Stimulated activated CD4-positive, alpha-beta T cell treated with anti-CD3 and anti-CD28 coated beads, Interleukin-12 subunit alpha, Interleukin-12 subunit beta, amount 100 ng/mL, for 24 hours (primary cell): Measurements from ENCODE around the gene GADD45GIP1.
"Not testable (repeated sequence)": the region's sequence is repeated elsewhere in the genome, so short reads cannot be mapped to it uniquely, and the experiment has no call there.

ENCODE experiments used
- DNase-seq, 2 experiments: peaks; one replicate each; pipeline ENCODE4 v3.0.0-alpha.2; 2020; ENCODE audit warnings: low read depth in 2 of 2

GADD45GIP1 gene

DNA sequence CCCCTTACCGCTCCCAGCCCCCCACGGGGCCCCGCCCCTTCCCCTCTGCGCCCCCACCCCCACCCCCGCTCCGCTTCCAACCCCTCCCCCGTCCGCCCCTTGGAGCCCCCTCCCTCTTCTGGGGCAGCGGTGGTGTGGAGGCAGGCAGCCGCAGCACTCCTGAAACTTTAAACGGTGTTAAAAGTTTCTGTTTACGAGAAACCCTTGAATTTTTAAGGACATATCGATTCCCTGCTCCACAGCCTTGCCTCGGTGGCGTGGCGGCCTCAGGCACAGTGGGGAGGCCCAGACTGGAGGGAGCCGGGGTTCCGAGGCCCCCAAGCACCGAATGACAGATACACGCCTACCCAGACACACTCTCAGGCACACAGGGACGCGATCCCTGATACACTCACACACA is 33.4 kb upstream of the GADD45GIP1 start:
- DNase-seq, result no peak

DNA sequence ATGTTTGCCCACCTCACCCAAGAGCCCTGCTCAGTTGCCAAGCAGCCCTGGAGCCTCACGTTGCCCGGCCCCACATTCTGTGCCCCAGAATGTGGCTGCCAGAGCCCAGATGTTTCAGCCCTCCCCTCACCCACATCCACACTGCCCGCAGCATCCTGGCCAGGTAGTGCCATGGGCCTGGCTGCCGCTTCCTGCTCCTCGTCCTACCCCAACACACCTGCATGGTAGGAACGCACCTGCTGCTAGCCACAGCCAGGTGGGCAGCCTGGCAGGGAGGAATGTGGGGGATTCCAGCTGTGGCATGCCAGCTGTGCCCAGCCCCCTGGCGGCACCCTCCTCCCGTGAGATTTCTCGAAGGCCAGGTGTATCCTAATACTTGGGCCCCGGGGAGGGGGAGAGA is 30.8 kb upstream of the GADD45GIP1 start:
- no peak for DNase-seq

DNA sequence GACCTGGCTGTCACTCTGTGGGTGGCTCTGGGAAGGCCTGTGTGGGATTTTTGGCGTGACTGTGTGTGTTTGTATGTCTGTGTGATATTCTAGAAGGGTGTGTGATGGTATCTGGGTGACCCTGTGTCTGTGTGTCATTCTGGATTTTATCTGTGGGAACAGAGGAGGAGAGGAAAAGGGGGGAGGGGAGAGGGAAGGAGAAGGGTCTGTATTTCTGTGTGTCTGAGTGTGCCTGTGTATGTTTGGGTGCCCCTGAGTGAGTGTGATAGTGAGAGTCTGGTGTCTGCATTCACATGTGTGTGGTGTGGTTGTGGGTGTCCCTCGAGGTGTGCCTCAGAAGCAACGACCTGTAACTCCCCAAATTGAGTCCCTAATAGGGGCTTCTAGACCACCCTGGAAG is 30.2 kb upstream of the GADD45GIP1 start:
- no peak for DNase-seq

DNA sequence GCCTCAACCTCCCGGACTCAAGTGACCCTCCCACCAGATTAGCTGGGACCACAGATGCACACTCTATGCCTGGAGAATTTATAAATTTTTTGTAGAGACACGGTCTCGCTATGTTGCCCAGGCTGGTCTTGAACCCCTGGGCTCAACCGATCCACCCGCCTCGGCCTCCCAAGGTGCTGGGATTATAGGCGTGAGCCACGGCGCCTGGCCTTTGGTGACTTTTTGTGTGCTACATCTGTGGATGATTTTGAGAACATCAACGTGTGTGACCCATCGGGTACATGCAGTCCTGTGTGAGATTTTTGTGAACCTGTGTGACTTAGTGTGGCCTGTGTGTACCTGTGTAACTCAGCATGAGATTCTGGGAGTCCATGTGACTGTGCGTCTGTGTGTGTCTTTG is 29.7 kb upstream of the GADD45GIP1 start:
- DNase-seq, result no peak

DNA sequence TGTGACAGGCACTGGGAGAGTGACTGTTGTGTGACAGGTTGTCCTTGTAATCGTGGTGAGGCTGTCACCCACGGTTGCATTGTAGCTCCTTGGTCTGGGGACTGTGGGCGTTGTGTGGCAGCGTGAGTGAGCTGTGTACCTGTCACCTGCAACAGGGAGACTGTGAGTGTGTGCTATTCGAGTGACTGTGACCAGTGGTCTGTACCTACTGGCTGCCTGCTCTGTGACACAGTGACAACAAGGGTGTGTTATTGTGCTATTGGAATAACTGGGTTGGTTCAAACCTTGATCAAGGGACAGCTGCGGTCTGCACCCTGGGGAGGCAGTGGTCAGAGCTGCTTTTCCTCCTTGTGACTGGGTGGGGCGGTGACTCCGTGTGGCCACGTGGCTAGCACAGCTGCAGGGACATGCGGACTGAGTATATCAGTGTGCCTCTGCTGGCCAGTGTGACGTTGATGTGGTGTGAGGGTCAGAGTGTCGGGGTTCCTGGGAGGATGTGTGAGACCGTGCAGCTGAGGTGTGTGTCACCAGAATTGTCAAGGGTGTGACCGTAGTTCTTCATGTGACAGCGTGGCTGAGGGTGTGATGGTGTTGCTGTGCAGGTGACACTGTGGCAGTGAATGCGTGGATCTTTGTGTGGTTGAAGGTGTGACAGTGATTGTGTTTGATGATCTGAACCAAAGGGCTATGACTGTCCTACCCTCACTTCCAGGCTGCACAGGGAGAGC is 28.2 kb upstream of the GADD45GIP1 start:
- no peak for DNase-seq

DNA sequence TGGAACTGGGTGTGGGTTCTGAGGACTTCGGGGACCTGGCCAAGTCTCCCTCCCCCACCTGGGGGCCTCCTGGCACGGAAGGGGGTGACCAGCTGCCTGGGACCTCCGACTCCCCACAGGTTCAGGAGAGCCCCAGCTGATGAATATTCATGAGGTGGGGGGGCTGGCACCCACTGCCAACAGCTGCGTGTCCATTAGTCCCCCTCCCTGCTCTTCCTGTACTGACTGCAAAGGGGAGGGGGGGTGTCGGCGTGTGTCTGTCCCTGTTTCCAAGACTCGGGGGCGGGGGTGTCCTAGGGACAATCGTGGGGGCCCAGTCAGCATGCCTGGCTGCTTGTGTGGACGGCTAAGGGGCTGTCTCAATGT is 27.6 kb upstream of the GADD45GIP1 start:
- no peak for DNase-seq

DNA sequence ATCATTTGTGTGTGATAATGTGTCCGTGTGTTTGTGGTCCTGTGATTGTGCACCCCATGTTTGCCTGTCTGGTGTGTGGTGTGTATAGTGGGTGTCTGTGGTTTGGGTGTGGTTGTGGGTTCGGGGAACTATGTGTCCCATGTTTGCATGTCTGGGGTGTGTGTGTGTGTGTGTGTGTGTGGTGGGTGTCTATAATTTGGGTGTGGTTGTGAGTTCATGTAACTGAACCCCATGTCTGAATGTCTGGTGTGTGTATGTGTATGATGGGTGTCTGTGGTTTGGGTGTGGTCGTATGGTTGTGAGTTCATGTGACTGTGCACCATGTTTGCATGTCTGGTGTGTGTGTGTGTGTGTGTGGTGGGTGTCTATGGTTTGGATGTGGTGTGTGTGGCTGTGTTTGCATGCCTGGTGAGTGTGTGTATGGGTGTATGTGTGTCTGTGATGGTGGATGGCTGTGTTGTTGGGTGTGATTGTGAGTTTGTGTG is 27.2 kb upstream of the GADD45GIP1 start:
- DNase-seq, result no peak

DNA sequence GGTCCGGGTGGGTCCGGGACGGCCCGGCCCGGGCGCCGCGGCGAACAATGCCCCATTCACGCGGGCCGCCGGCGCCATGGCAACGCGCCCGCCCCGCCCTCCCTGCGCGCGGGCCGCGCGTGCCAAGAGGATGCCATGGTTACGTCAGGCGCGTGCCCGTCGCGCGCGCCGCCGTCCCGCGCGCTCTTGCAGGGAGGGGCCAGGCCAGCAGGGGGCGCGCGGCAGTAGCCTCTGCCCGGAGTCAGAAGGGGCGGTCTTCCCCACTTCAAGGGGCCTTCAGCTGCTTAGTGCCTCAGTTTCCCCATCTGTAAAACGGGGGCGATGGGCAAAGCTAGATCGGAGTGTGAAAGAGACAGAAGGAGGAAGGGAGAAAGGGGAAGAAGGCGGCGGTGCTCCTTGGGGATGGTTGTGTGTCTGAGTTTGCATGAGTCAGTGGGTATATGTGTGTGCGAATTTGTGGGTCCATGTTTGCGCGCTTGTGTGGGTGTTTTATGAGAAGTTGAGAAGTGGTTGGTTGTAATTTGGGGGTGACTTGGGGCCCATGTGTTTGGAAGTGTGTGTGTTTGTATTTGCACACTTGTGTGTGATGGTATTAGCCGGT is 26.6 kb upstream of the GADD45GIP1 start:
- peak; percentile 69 to 72 for DNase-seq

DNA sequence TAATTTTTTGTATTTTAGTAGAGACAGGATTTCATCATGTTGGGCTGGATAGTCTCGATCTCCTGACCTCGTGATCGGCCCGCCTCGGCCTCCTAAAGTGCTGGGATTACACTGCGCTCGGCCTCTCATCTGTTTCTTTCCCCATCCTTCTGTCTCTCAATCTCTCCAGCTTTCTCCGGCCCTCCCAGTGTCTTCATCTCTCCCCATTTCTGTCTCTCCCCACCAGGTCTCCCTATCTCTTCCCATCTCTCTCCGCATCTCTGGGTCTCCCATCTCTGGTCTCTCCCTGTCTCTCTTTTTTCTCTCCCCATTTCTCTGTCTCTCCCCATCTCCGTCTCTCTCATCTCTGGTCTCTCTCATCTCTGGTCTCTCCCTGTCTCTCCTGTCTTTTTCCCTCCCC is 26.1 kb upstream of the GADD45GIP1 start:
- DNase-seq, result no peak

DNA sequence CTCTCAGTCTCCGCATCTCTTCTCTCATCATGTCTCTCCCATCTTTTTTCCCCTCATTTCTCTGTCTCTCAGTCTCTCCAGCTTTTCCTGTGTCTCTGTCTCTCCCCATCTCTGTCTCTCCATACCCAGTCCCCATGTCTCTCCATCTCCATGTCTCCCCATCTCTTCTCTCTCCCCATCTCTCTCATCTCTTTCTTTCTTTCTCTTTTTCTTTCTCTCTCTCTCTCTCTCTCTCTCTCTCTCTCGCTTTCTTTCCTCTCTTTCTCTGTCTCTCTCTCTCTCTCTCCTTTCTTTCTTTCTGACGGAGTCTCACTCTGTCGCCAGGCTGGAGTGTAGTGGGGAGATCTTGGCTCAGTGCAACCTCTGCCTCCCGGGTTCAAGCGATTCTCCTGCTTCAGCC is 25.6 kb upstream of the GADD45GIP1 start:
- no peak for DNase-seq

DNA sequence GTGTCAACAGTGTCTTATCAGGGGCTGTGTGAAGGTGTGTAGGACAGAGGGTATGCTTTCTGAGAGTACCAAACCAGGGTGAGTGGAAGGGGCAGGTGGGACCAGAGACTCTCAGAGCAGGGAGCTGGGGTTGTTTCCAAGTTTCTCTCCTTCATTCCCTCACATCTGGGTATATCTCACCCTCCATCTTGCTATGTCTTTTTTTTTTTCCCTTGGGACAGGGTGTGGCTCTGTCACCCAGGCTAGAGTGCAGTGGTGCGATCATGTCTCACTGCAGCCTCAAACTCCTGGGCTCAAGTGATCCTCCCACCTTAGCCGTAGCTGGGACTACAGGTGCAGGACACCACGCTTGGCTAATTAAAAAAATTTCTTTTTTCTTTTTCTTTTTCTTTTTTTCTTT is 23.0 kb upstream of the GADD45GIP1 start:
- no peak for DNase-seq

DNA sequence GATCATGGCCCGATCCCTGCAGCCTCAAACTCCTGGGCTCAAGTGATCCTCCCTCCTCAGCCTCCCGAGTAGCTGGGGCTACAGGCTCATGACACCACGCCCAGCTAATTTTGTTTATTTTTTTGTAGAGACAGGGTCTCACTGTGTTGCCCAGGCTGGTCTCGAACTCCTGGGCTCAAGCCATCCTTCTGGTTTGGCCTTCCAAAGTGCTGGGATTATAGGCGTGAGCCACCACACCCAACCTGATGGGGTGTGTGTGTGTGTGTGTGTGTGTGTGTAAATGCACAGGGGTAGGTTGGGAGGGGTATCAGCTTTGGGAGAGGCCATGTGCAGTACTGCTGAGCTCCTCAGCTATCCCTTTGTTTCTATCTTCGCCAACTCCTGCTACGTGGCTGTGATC is 19.1 kb upstream of the GADD45GIP1 start:
- not testable (repeated sequence) for DNase-seq

DNA sequence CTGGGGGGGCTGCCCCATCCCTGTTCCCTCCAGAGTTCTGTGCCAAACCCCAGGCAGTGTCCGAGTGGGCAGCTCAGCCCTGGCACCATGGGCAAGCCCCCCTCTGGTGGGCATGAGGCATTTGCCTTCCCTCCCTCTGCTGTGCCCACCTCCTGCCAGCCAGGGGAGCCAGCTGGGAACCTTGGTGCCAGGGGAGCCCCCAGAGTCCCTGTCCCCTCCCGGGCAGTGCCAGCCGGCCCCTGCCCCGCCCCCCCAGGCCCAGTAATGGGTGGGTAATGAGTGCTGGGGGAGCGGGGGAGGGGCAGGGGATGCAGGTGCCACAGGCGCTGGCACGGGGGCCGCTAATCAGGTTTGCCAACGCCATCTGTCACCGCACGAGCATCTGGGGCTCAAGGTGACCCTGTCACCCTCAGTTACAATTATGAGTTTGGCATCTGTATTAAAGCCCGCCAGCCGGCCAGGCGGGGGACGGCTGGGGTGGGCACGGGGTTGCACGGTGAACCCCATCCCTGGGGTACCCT is 18.3 kb upstream of the GADD45GIP1 start:
- no peak for DNase-seq

DNA sequence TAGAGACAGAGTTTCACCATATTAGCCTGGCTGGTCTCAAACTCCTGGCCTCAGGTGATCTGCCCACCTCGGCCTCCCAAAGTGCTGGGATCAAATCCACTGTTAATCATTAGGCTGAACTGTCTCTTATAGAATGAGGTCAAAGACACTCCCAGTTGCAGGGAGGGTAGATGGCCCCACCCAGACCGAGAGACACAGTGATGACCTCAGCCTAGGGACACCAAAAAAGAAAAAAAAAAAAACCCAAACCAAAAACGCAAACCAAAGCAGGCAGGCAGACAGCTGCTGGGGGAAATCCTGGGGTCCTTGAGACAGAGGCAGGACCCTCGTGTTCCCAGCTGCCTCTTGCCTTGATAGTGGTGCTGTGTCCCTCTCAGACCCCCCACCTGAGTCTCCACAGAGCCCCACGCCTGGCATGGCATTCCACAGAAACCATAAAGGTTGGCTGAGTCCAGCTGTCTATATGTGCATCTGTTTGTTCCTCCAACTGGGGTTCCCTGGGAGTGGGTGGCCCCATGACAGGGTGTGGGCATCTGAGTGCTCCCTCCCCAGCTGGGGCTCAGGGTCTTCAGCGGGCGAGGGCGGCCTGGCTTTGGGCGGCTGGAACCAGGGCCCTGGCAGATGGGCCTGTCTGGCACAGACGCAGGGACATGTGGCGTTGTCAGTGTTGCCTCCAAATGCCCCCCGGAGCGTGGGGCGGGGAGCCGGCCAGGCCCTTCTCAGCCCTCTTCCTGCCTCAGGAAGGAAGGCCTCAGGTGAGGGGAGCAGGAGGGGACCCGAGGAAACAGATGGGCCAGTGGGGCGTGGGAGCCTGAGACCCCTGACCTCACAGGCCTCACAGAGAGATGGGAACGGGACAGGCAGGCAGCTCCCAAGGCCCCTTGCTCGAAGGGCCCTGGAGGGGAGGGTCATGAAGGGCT is 17.5 kb upstream of the GADD45GIP1 start:
- no peak for DNase-seq

DNA sequence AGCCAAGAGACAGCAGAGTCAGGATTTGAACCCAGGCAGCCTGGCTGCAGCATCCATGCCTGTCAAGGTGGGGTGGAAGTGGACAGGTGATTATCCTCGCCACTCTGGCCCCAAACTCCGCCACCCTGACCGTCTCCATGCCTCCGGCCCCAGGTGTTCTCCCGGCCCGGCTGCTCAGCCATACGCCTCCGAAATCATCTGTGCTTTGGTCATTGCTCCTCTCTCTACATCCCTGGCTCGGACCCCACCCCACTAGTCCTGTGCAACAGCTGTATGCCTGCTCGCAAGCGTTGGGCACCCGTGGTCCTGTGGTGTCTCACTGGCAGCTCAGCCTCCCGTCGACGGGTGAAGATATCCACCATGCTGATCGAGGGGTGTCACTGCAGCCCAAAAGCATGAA is 16.2 kb upstream of the GADD45GIP1 start:
- no peak for DNase-seq

DNA sequence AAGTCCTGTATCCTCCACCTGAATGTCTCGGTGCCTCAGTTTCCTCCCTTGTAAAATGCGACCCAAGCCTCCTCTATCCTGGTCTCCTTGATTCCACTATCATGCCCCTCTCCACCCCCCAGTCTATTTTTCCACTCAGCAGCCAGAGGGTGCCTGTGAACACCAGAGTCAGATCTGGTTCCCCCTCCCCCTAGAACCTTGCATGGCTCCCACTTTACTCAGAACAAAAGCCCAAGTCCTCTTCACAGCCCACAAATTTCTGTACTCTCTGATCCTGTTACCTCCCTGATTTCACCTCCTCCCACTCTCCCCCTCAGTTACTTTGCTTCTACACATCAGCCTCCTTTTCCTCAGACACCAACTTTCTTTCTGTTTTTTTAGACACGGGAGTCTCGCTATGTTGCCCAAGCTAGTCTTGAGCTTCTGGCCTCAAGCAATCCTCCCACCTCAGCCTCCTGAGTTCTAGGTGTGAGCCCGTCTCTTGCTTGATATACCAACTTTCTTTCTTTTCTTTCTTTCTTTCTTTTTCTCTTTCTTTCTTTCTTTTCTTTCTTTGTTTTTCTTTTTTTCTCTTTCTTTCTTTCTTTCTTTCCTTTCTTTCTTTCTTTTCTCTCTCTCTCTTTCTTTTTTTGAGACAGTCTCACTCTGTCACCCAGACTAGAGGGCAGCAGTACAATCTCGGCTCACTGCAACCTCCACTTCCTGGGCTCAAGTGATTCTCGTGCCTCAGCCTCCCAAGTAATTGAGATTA is 13.2 kb upstream of the GADD45GIP1 start:
- no peak for DNase-seq

DNA sequence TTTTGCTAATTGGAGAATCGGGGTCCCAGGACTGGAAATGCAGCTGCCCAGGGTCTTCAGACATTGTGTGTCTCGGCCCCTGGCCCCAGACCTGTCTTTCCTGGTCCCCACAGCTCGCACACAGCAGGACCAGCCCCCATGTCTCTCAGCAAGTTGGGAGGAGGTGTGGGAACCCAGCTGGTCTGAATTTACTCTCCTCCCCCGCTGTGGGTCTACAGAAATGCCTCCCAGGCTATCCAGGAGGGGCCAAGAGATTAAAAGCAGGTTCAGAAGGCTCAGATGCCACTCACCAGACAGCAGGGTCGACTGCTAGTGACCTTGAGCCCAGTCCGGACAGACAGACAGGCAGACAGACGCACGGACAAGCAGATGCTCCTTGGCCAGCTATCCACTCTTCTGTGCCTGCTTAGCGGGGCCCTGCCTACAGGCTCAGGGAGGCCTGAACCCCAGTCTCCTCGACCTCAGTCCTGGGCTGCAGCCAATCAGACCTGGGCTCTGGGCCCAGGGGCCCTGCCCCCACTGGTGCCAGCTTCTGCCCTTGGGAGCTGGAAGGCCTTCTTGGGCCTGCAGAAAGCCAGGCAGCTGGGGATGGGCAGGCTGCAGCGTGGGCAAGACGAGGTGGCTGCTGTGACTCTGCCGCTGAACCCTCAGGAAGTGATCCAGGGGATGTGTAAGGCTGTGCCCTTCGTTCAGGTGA is 12.4 kb upstream of the GADD45GIP1 start, which contains the start of gene DAND5:
Gene DAND5 (plus strand): TSS at position 285 of the 697 bp plus-strand sequence. CDS start 85 bp downstream, at position 370.
- no peak for DNase-seq

DNA sequence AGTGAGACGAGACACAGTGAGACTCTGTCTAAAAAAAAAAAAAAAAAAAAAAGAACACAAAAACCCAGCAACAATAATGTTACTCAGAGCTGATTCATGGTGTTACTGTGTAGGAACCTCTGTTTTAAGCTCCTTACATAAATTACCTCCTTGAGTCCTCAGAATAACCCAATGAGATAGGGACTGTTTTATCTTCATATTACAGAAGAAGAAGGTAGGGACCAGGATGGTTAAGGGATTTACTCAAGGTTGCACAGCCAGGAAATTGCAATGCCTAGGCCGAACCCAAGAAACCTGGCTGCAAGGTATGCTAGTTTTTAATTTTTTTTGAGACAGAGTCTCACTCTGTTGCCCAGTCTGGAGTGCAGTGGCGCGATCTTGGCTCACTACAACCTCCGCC is 10.9 kb upstream of the GADD45GIP1 start:
- no peak for DNase-seq

DNA sequence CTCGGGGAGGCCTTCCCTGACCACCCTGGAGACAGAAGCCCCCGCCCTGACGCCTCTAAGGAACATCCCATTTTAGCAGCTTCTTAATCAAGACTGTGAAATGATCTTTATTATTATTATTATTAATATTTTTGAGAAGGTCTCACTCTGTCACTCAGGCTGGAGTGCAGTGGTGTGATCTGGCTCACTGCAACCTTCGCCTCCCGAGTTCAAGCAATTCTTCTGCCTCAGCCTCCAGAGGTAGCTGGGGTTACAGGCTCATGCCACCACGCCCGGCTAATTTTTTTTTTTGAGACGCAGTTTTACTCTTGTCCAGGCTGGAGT is 8.8 kb upstream of the GADD45GIP1 start:
- no peak for DNase-seq

DNA sequence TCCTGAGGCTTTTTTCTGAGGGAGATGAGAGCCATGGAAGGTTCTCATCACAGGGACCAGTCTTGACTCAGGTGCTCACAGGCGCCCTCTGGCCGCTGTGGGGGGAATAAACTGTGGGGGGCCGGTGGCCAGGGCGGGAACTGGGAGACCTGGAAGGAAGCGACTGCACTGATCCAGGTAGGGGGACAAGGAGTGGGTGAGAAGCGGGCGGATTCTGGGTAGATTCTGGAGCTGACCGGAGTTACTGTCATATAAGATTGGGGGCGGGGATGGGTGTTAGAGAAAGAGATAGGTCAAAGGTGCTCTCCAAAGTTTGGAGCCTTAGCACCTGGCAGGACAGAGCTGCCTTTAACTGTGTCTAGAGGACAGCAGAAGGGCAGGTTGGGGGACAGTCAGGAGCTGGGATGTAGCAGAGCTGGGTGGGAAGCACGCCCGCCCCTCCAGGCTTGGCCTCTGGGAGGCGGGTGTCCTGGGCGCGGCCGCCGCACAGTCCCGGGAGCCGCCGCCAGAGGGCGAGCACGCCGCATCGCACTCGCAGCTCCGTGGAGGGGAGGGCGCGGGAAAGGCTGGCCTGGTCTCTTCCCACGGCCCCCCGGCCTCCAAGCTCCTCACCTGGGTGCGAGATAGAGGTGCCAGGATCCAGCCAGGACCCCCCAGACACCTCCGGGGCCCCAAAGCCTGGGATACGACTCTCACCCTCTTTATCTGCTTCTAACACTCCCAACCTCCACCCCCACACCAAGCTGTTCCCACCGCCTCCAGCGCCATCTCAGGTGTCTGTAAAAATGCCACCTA is 8.2 kb upstream of the GADD45GIP1 start:
- DNase-seq, result peak; percentile 65 to 85
